SK-N-SH treated with all-trans-retinoic acid at 6 μM for 48 hours (cell line): Measurements from ENCODE around the gene RXRA.

Experiments used
- ATAC-seq: fragments of 200-7000 bp; cut with Tn5 transposase; 3 replicates; pipeline ENCODE4 v1.9.1; 2020; ENCODE audit warnings: mild to moderate bottlenecking, moderate library complexity
- ARNTL ChIP-seq: fragments of 450-650 bp; formaldehyde crosslinking; IDR thresholded peaks from 2 replicates; pipeline ENCODE4 v1.5.0; 2020; ENCODE audit warnings: low read depth, mild to moderate bottlenecking, moderate library complexity, borderline replicate concordance
- BACH2 ChIP-seq: fragments of 250-450 bp; sonication (Bioruptor Pico); IDR thresholded peaks from 2 replicates; pipeline ENCODE4 v1.9.0; 2021; ENCODE audit warnings: mild to moderate bottlenecking, borderline replicate concordance
- CSDC2 ChIP-seq: fragments of 250-450 bp; sonication (Bioruptor Pico); IDR thresholded peaks from 2 replicates; pipeline ENCODE4 v1.5.0; 2020; ENCODE audit warnings: mild to moderate bottlenecking, moderate library complexity
- CSRNP3 ChIP-seq: fragments of 250-450 bp; sonication (Bioruptor Pico); IDR thresholded peaks from 2 replicates; pipeline ENCODE4 v1.5.1; 2021; ENCODE audit warnings: mild to moderate bottlenecking, moderate library complexity
- ESRRG ChIP-seq: fragments of 250-450 bp; sonication (Bioruptor Pico); IDR thresholded peaks from 2 replicates; pipeline ENCODE4 v1.6.1; 2021; ENCODE audit warnings: mild to moderate bottlenecking
- GLIS3 ChIP-seq: fragments of 250-450 bp; sonication (Bioruptor Pico); IDR thresholded peaks from 2 replicates; pipeline ENCODE4 v1.5.0; 2020; ENCODE audit warnings: mild to moderate bottlenecking, moderate library complexity
- OSR1 ChIP-seq: fragments of 250-450 bp; sonication (Bioruptor Pico); IDR thresholded peaks from 2 replicates; pipeline ENCODE4 v1.8.0; 2022; ENCODE audit warnings: moderate library complexity, mild to moderate bottlenecking, inconsistent platforms
- PATZ1 ChIP-seq: fragments of 250-450 bp; sonication (Bioruptor Pico); IDR thresholded peaks from 2 replicates; pipeline ENCODE4 v1.8.0; 2020; ENCODE audit warnings: mild to moderate bottlenecking, moderate library complexity, borderline replicate concordance
- POU6F1 ChIP-seq: fragments of 250-450 bp; sonication (Bioruptor Pico); IDR thresholded peaks from 2 replicates; pipeline ENCODE4 v1.8.0; 2021; ENCODE audit warnings: low read depth, mild to moderate bottlenecking, moderate library complexity, borderline replicate concordance
- PPARA ChIP-seq: fragments of 250-450 bp; sonication (Bioruptor Pico); IDR thresholded peaks from 2 replicates; pipeline ENCODE4 v1.5.0; 2020; ENCODE audit warnings: mild to moderate bottlenecking, borderline replicate concordance
- RARB ChIP-seq: fragments of 250-450 bp; sonication (Bioruptor Pico); IDR thresholded peaks from 2 replicates; pipeline ENCODE4 v1.8.0; 2021; ENCODE audit warnings: mild to moderate bottlenecking, moderate library complexity
- SNAI2 ChIP-seq: fragments of 250-450 bp; sonication (Bioruptor Pico); IDR thresholded peaks from 2 replicates; pipeline ENCODE4 v1.5.0; 2020; ENCODE audit warnings: mild to moderate bottlenecking, moderate library complexity
- TCF4 ChIP-seq: fragments of 250-450 bp; sonication (Bioruptor Pico); IDR thresholded peaks from 2 replicates; pipeline ENCODE4 v1.8.0; 2021; ENCODE audit warnings: mild to moderate bottlenecking, moderate library complexity, borderline replicate concordance
- TOX ChIP-seq: fragments of 250-450 bp; sonication (Bioruptor Pico); IDR thresholded peaks from 2 replicates; pipeline ENCODE4 v1.8.0; 2021; ENCODE audit warnings: mild to moderate bottlenecking, moderate library complexity, borderline replicate concordance
- ZC3H10 ChIP-seq: fragments of 250-450 bp; sonication (Bioruptor Pico); IDR thresholded peaks from 2 replicates; pipeline ENCODE4 v1.5.1; 2021; ENCODE audit warnings: mild to moderate bottlenecking, moderate library complexity
- ZFP3 ChIP-seq: fragments of 250-450 bp; sonication (Bioruptor Pico); IDR thresholded peaks from 2 replicates; pipeline ENCODE4 v1.5.0; 2020; ENCODE audit warnings: mild to moderate bottlenecking, moderate library complexity
- ZFP30 ChIP-seq: fragments of 450-650 bp; formaldehyde crosslinking; IDR thresholded peaks from 2 replicates; pipeline ENCODE4 v1.5.0; 2022; ENCODE audit warnings: mild to moderate bottlenecking, moderate library complexity
- ZNF70 ChIP-seq: fragments of 450-650 bp; formaldehyde crosslinking; IDR thresholded peaks from 2 replicates; pipeline ENCODE4 v1.5.0; 2020; ENCODE audit warnings: mild to moderate bottlenecking, moderate library complexity
- ZNF8 ChIP-seq: fragments of 450-650 bp; formaldehyde crosslinking; IDR thresholded peaks from 2 replicates; pipeline ENCODE4 v1.5.0; 2020; ENCODE audit warnings: mild to moderate bottlenecking, moderate library complexity
- TF ChIP-seq, protein P1 (sequence below): fragments of 250-450 bp; sonication (Bioruptor Pico); IDR thresholded peaks from 2 replicates; pipeline ENCODE4 v1.5.0; 2020; ENCODE audit warnings: mild to moderate bottlenecking, moderate library complexity

Gene RXRA

DNA sequence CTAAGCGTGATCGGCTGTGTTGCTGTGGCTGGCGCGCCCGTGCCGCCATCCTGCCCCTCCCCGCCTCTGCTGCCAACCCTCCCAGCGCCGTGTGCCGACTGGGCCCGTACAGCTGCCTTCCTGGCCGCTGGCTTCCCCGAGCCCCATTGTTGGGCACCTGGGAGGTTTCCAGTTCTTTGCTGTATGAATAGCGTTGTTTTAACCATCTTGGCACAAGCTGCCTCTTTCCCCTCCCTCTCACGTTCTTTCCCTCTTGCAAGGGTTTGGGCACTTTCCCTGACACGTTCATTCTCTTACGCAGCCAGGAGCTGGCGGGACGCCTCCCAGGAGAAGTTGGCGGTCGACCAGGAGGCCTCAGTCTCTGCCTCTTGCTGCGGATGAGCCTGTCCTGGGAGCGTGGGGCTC is 43.1 kb upstream of the RXRA start (continued):
- no peak for TF ChIP-seq PATZ1 (CRISPR knock-in tag)
- no peak for TF ChIP-seq CSRNP3
- no peak for TF ChIP-seq TCF4

GRCh38 chr9:134283692-134284265 is 42.5 kb upstream of the RXRA start:
- no peak for ATAC-seq
- TF ChIP-seq ZNF8 (CRISPR knock-in tag) (no peak), TOX (CRISPR knock-in tag) (no peak), OSR1 (CRISPR knock-in tag) (no peak), ZC3H10 (CRISPR knock-in tag) (no peak), PATZ1 (CRISPR knock-in tag) (no peak), ZFP3 (CRISPR knock-in tag) (no peak), TCF4 (no peak), POU6F1 (CRISPR knock-in tag) (no peak), ZFP30 (CRISPR knock-in tag) (no peak), ESRRG (CRISPR knock-in tag) (no peak), CSRNP3 (no peak), RARB (CRISPR knock-in tag) (no peak), SNAI2 (CRISPR knock-in tag) (no peak), GLIS3 (CRISPR knock-in tag) (no peak), ZNF70 (no peak), ARNTL (CRISPR knock-in tag) (no peak), CSDC2 (no peak), PPARA (CRISPR knock-in tag) (no peak)

DNA sequence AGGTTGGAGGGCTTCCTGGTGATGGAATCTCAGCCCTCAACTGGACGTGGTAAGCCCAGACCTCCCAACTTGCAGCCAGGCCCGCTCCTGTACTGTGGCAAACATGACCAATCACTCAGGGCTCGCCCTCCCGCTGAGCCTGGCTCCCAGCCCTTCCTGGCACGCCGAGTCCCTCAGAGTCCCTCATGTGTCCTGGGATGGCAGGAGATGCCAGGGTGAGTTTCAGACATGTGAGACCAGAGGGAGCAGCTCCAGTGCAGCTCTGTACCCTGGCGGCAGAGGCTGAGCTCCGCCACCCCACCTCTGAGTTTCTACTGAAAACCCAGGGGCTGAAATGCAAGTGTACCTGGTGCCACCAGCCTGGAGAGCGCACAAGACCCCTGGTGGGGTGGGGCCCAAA is 42.0 kb upstream of the RXRA start:
- ATAC-seq: no peak
- TF ChIP-seq OSR1 (CRISPR knock-in tag) (no peak), TOX (CRISPR knock-in tag) (no peak), POU6F1 (CRISPR knock-in tag) (no peak), PPARA (CRISPR knock-in tag) (no peak), ZFP3 (CRISPR knock-in tag) (no peak), CSRNP3 (no peak), ZC3H10 (CRISPR knock-in tag) (no peak), PATZ1 (CRISPR knock-in tag) (no peak), ESRRG (CRISPR knock-in tag) (no peak), BACH2 (CRISPR knock-in tag) (no peak)
- TF ChIP-seq, protein P1, sequence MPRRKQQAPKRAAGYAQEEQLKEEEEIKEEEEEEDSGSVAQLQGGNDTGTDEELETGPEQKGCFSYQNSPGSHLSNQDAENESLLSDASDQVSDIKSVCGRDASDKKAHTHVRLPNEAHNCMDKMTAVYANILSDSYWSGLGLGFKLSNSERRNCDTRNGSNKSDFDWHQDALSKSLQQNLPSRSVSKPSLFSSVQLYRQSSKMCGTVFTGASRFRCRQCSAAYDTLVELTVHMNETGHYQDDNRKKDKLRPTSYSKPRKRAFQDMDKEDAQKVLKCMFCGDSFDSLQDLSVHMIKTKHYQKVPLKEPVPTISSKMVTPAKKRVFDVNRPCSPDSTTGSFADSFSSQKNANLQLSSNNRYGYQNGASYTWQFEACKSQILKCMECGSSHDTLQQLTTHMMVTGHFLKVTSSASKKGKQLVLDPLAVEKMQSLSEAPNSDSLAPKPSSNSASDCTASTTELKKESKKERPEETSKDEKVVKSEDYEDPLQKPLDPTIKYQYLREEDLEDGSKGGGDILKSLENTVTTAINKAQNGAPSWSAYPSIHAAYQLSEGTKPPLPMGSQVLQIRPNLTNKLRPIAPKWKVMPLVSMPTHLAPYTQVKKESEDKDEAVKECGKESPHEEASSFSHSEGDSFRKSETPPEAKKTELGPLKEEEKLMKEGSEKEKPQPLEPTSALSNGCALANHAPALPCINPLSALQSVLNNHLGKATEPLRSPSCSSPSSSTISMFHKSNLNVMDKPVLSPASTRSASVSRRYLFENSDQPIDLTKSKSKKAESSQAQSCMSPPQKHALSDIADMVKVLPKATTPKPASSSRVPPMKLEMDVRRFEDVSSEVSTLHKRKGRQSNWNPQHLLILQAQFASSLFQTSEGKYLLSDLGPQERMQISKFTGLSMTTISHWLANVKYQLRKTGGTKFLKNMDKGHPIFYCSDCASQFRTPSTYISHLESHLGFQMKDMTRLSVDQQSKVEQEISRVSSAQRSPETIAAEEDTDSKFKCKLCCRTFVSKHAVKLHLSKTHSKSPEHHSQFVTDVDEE (CRISPR knock-in tag): no peak
